IMR-90 (cell line): ENCODE measurements around the gene CLHC1.
"Not testable (repeated sequence)": the region's sequence is repeated elsewhere in the genome, so short reads cannot be mapped to it uniquely, and the experiment has no call there.

Source experiments
- CEBPB ChIP-seq: IDR thresholded peaks from 2 replicates; pipeline ENCODE4 v1.6.1; 2012; ENCODE audit warnings: low read depth, low read length, improper control_type of control experiment
- CHD1 ChIP-seq: IDR thresholded peaks from 2 replicates; pipeline ENCODE4 v1.6.1; 2012; ENCODE audit warnings: low read depth, low read length, improper control_type of control experiment
- FOS ChIP-seq: fragments of 150-350 bp; IDR thresholded peaks from 2 replicates; pipeline ENCODE4 v1.6.1; 2016; ENCODE audit warnings: low read depth, low read length
- MAFK ChIP-seq: IDR thresholded peaks from 2 replicates; pipeline ENCODE4 v1.6.1; 2012; ENCODE audit warnings: low read depth, low read length, improper control_type of control experiment
- POLR2A ChIP-seq: IDR thresholded peaks from 2 replicates; pipeline ENCODE4 v1.6.1; 2012; ENCODE audit warnings: mild to moderate bottlenecking, low read depth, low read length
- TF ChIP-seq, protein P1 (sequence below): conservative IDR thresholded peaks from 2 replicates; pipeline ENCODE4 v1.5.1; 2012; ENCODE audit warnings: mild to moderate bottlenecking, low read depth, low read length, improper control_type of control experiment
- TF ChIP-seq, protein P2 (sequence below): fragments of 150-350 bp; IDR thresholded peaks from 2 replicates; pipeline ENCODE4 v1.6.1; 2017; ENCODE audit warnings: mild to moderate bottlenecking, antibody characterized with exemption, low read length, low read depth

DNA sequence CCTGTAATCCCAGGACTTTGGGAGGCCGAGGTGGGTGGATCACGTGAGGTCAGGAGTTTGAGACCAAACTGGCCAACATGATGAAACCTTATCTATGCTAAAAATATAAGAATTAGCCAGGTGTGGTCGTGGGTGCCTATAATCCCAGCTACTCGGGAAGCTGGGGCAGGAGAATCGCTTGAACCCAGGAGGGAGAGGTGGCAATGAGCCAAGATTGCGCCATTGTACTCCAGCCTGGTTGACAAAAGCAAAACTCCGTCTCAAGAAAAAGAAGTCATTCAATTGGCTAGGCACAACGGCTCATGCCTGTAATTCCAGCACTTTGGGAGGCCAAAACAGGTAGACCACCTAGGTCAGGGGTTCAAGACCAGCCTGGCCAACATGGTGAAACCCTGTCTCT, 9.5 kb upstream of the CLHC1 start:
- not testable (repeated sequence) for TF ChIP-seq POLR2A, MAFK, CHD1, CEBPB, FOS
- TF ChIP-seq, protein P1, sequence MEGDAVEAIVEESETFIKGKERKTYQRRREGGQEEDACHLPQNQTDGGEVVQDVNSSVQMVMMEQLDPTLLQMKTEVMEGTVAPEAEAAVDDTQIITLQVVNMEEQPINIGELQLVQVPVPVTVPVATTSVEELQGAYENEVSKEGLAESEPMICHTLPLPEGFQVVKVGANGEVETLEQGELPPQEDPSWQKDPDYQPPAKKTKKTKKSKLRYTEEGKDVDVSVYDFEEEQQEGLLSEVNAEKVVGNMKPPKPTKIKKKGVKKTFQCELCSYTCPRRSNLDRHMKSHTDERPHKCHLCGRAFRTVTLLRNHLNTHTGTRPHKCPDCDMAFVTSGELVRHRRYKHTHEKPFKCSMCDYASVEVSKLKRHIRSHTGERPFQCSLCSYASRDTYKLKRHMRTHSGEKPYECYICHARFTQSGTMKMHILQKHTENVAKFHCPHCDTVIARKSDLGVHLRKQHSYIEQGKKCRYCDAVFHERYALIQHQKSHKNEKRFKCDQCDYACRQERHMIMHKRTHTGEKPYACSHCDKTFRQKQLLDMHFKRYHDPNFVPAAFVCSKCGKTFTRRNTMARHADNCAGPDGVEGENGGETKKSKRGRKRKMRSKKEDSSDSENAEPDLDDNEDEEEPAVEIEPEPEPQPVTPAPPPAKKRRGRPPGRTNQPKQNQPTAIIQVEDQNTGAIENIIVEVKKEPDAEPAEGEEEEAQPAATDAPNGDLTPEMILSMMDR, result not testable (repeated sequence)
- TF ChIP-seq, protein P2, sequence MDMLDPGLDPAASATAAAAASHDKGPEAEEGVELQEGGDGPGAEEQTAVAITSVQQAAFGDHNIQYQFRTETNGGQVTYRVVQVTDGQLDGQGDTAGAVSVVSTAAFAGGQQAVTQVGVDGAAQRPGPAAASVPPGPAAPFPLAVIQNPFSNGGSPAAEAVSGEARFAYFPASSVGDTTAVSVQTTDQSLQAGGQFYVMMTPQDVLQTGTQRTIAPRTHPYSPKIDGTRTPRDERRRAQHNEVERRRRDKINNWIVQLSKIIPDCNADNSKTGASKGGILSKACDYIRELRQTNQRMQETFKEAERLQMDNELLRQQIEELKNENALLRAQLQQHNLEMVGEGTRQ, result not testable (repeated sequence)
